ENCODE results near the gene CRYGD.

DNA sequence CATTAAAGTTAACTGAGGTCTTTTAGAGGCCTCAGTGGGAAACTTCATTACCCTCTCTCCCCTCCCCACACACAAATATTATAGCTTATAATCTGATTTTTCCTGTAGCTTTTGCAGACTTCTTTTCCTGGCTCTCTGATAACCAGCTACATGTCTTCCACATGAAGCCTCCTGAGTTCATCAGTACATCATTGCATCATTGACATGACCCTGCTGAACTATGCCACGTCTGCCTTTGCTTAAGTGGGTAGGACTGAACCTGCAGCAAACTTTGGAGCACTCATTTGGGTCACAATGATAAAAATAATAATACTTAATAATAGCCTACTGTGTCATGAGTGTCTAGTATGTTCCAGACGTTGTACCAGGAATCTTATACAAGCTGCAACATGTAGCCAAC is 32.1 kb upstream of the CRYGD start:
- TF ChIP-seq CREB5 (CRISPR knock-in tag; IDR thresholded peaks at IDR 0.05; ENCODE audit: low read depth) (no peak), RARB (CRISPR knock-in tag; IDR thresholded peaks at IDR 0.05) (no peak), ARNTL (CRISPR knock-in tag; IDR thresholded peaks at IDR 0.05; ENCODE audit: borderline replicate concordance, low read depth) (no peak), ISL1 (CRISPR knock-in tag; IDR thresholded peaks at IDR 0.05) (no peak), GLIS3 (CRISPR knock-in tag; IDR thresholded peaks at IDR 0.05) (no peak), CSDC2 (CRISPR knock-in tag; IDR thresholded peaks at IDR 0.05) (no peak), ZC3H10 (CRISPR knock-in tag; IDR thresholded peaks at IDR 0.05) (no peak)
- TF ChIP-seq, protein P1, sequence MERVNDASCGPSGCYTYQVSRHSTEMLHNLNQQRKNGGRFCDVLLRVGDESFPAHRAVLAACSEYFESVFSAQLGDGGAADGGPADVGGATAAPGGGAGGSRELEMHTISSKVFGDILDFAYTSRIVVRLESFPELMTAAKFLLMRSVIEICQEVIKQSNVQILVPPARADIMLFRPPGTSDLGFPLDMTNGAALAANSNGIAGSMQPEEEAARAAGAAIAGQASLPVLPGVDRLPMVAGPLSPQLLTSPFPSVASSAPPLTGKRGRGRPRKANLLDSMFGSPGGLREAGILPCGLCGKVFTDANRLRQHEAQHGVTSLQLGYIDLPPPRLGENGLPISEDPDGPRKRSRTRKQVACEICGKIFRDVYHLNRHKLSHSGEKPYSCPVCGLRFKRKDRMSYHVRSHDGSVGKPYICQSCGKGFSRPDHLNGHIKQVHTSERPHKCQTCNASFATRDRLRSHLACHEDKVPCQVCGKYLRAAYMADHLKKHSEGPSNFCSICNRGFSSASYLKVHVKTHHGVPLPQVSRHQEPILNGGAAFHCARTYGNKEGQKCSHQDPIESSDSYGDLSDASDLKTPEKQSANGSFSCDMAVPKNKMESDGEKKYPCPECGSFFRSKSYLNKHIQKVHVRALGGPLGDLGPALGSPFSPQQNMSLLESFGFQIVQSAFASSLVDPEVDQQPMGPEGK (CRISPR knock-in tag; IDR thresholded peaks at IDR 0.05; ENCODE audit: borderline replicate concordance): no peak

All from SK-N-SH treated with all-trans-retinoic acid at 6 μM for 48 hours (cell line).